SK-N-SH treated with all-trans-retinoic acid at 6 μM for 48 hours (cell line): ENCODE results near the gene MYH13.

Experiments
- ATAC-seq: fragments of 200-7000 bp; cut with Tn5 transposase; 3 replicates; pipeline ENCODE4 v1.9.1; 2020; ENCODE audit warnings: mild to moderate bottlenecking, moderate library complexity
- ARNTL ChIP-seq: fragments of 450-650 bp; formaldehyde crosslinking; IDR thresholded peaks from 2 replicates; pipeline ENCODE4 v1.5.0; 2020; ENCODE audit warnings: low read depth, mild to moderate bottlenecking, moderate library complexity, borderline replicate concordance
- BACH2 ChIP-seq: fragments of 250-450 bp; sonication (Bioruptor Pico); IDR thresholded peaks from 2 replicates; pipeline ENCODE4 v1.9.0; 2021; ENCODE audit warnings: mild to moderate bottlenecking, borderline replicate concordance
- CREB5 ChIP-seq: fragments of 250-450 bp; sonication (Bioruptor Pico); IDR thresholded peaks from 2 replicates; pipeline ENCODE4 v1.5.1; 2020; ENCODE audit warnings: low read depth, mild to moderate bottlenecking, moderate library complexity
- CSDC2 ChIP-seq: fragments of 250-450 bp; sonication (Bioruptor Pico); IDR thresholded peaks from 2 replicates; pipeline ENCODE4 v1.5.0; 2020; ENCODE audit warnings: mild to moderate bottlenecking, moderate library complexity
- ESRRG ChIP-seq: fragments of 250-450 bp; sonication (Bioruptor Pico); IDR thresholded peaks from 2 replicates; pipeline ENCODE4 v1.6.1; 2021; ENCODE audit warnings: mild to moderate bottlenecking
- GLIS3 ChIP-seq: fragments of 250-450 bp; sonication (Bioruptor Pico); IDR thresholded peaks from 2 replicates; pipeline ENCODE4 v1.5.0; 2020; ENCODE audit warnings: mild to moderate bottlenecking, moderate library complexity
- ISL1 ChIP-seq: fragments of 250-450 bp; sonication (Bioruptor Pico); IDR thresholded peaks from 2 replicates; pipeline ENCODE4 v2.1.2; 2022; ENCODE audit warnings: mild to moderate bottlenecking, moderate library complexity
- OSR1 ChIP-seq: fragments of 250-450 bp; sonication (Bioruptor Pico); IDR thresholded peaks from 2 replicates; pipeline ENCODE4 v1.8.0; 2022; ENCODE audit warnings: moderate library complexity, mild to moderate bottlenecking, inconsistent platforms
- PPARA ChIP-seq: fragments of 250-450 bp; sonication (Bioruptor Pico); IDR thresholded peaks from 2 replicates; pipeline ENCODE4 v1.5.0; 2020; ENCODE audit warnings: mild to moderate bottlenecking, borderline replicate concordance
- RARB ChIP-seq: fragments of 250-450 bp; sonication (Bioruptor Pico); IDR thresholded peaks from 2 replicates; pipeline ENCODE4 v1.8.0; 2021; ENCODE audit warnings: mild to moderate bottlenecking, moderate library complexity
- SNAI2 ChIP-seq: fragments of 250-450 bp; sonication (Bioruptor Pico); IDR thresholded peaks from 2 replicates; pipeline ENCODE4 v1.5.0; 2020; ENCODE audit warnings: mild to moderate bottlenecking, moderate library complexity
- TCF4 ChIP-seq: fragments of 250-450 bp; sonication (Bioruptor Pico); IDR thresholded peaks from 2 replicates; pipeline ENCODE4 v1.8.0; 2021; ENCODE audit warnings: mild to moderate bottlenecking, moderate library complexity, borderline replicate concordance
- TOX ChIP-seq: fragments of 250-450 bp; sonication (Bioruptor Pico); IDR thresholded peaks from 2 replicates; pipeline ENCODE4 v1.8.0; 2021; ENCODE audit warnings: mild to moderate bottlenecking, moderate library complexity, borderline replicate concordance
- ZC3H10 ChIP-seq: fragments of 250-450 bp; sonication (Bioruptor Pico); IDR thresholded peaks from 2 replicates; pipeline ENCODE4 v1.5.1; 2021; ENCODE audit warnings: mild to moderate bottlenecking, moderate library complexity
- ZFP3 ChIP-seq: fragments of 250-450 bp; sonication (Bioruptor Pico); IDR thresholded peaks from 2 replicates; pipeline ENCODE4 v1.5.0; 2020; ENCODE audit warnings: mild to moderate bottlenecking, moderate library complexity
- ZNF565 ChIP-seq: fragments of 450-650 bp; formaldehyde crosslinking; conservative IDR thresholded peaks from 2 replicates; pipeline ENCODE4 v1.5.0; 2020; ENCODE audit warnings: low read depth, mild to moderate bottlenecking, moderate library complexity
- ZNF70 ChIP-seq: fragments of 450-650 bp; formaldehyde crosslinking; IDR thresholded peaks from 2 replicates; pipeline ENCODE4 v1.5.0; 2020; ENCODE audit warnings: mild to moderate bottlenecking, moderate library complexity
- ZNF8 ChIP-seq: fragments of 450-650 bp; formaldehyde crosslinking; IDR thresholded peaks from 2 replicates; pipeline ENCODE4 v1.5.0; 2020; ENCODE audit warnings: mild to moderate bottlenecking, moderate library complexity
- TF ChIP-seq, protein P1 (sequence below): fragments of 250-450 bp; sonication (Bioruptor Pico); IDR thresholded peaks from 2 replicates; pipeline ENCODE4 v1.5.0; 2020; ENCODE audit warnings: mild to moderate bottlenecking, moderate library complexity
- TF ChIP-seq, protein P2 (sequence below): fragments of 250-450 bp; sonication (Bioruptor Pico); IDR thresholded peaks from 2 replicates; pipeline ENCODE4 v1.5.1; 2021; ENCODE audit warnings: mild to moderate bottlenecking, moderate library complexity
- TF ChIP-seq, protein P3 (sequence below): fragments of 250-450 bp; sonication (Bioruptor Pico); IDR thresholded peaks from 2 replicates; pipeline ENCODE4 v1.8.0; 2020; ENCODE audit warnings: mild to moderate bottlenecking, moderate library complexity, borderline replicate concordance

The MYH13 gene

GRCh38 chr17:10323812-10324610 is 48.8 kb downstream of the MYH13 start:
- no peak for TF ChIP-seq RARB (CRISPR knock-in tag)
- no peak for TF ChIP-seq OSR1
- no peak for TF ChIP-seq ZNF70
- TF ChIP-seq, protein P1, sequence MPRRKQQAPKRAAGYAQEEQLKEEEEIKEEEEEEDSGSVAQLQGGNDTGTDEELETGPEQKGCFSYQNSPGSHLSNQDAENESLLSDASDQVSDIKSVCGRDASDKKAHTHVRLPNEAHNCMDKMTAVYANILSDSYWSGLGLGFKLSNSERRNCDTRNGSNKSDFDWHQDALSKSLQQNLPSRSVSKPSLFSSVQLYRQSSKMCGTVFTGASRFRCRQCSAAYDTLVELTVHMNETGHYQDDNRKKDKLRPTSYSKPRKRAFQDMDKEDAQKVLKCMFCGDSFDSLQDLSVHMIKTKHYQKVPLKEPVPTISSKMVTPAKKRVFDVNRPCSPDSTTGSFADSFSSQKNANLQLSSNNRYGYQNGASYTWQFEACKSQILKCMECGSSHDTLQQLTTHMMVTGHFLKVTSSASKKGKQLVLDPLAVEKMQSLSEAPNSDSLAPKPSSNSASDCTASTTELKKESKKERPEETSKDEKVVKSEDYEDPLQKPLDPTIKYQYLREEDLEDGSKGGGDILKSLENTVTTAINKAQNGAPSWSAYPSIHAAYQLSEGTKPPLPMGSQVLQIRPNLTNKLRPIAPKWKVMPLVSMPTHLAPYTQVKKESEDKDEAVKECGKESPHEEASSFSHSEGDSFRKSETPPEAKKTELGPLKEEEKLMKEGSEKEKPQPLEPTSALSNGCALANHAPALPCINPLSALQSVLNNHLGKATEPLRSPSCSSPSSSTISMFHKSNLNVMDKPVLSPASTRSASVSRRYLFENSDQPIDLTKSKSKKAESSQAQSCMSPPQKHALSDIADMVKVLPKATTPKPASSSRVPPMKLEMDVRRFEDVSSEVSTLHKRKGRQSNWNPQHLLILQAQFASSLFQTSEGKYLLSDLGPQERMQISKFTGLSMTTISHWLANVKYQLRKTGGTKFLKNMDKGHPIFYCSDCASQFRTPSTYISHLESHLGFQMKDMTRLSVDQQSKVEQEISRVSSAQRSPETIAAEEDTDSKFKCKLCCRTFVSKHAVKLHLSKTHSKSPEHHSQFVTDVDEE (CRISPR knock-in tag): no peak
- no peak for TF ChIP-seq GLIS3 (CRISPR knock-in tag)
- TF ChIP-seq ISL1 (CRISPR knock-in tag): no peak
- TF ChIP-seq CREB5 (CRISPR knock-in tag): no peak
- TF ChIP-seq ZNF565 (CRISPR knock-in tag): no peak
- no peak for TF ChIP-seq SNAI2
- TF ChIP-seq, protein P2, sequence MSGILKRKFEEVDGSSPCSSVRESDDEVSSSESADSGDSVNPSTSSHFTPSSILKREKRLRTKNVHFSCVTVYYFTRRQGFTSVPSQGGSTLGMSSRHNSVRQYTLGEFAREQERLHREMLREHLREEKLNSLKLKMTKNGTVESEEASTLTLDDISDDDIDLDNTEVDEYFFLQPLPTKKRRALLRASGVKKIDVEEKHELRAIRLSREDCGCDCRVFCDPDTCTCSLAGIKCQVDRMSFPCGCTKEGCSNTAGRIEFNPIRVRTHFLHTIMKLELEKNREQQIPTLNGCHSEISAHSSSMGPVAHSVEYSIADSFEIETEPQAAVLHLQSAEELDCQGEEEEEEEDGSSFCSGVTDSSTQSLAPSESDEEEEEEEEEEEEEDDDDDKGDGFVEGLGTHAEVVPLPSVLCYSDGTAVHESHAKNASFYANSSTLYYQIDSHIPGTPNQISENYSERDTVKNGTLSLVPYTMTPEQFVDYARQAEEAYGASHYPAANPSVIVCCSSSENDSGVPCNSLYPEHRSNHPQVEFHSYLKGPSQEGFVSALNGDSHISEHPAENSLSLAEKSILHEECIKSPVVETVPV (CRISPR knock-in tag): no peak
- TF ChIP-seq BACH2 (CRISPR knock-in tag): no peak
- TF ChIP-seq, protein P3, sequence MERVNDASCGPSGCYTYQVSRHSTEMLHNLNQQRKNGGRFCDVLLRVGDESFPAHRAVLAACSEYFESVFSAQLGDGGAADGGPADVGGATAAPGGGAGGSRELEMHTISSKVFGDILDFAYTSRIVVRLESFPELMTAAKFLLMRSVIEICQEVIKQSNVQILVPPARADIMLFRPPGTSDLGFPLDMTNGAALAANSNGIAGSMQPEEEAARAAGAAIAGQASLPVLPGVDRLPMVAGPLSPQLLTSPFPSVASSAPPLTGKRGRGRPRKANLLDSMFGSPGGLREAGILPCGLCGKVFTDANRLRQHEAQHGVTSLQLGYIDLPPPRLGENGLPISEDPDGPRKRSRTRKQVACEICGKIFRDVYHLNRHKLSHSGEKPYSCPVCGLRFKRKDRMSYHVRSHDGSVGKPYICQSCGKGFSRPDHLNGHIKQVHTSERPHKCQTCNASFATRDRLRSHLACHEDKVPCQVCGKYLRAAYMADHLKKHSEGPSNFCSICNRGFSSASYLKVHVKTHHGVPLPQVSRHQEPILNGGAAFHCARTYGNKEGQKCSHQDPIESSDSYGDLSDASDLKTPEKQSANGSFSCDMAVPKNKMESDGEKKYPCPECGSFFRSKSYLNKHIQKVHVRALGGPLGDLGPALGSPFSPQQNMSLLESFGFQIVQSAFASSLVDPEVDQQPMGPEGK (CRISPR knock-in tag): no peak
- TF ChIP-seq ARNTL: no peak
- TF ChIP-seq TOX (CRISPR knock-in tag): no peak
- no peak for TF ChIP-seq ZNF8
- TF ChIP-seq PPARA: no peak
- TF ChIP-seq CSDC2 (CRISPR knock-in tag): no peak
- TF ChIP-seq ZC3H10 (CRISPR knock-in tag): no peak
- TF ChIP-seq TCF4 (CRISPR knock-in tag): no peak
- no peak for TF ChIP-seq ZFP3
- ATAC-seq: no peak

DNA sequence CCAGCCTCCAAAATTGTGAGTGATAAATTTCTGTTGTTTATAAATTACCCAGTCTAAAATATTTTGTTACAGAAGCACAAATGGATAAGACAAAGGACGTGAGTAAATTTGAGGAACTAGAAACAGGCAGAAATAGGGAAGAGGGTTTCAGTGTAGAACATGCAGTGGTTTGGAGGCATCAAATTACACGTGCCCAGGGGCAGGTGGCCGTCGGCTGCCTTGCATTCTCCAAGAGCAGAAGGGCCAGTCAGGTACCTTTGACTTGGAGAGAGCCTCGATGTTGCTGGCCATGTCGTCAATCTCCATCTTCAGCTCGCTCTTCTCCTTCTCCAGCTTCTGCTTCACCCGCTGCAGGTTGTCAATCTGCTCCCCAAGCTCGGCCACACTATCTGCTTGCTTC is 54.3 kb downstream of the MYH13 start:
- no peak for ATAC-seq
- TF ChIP-seq TOX (CRISPR knock-in tag) (no peak), CSDC2 (CRISPR knock-in tag) (no peak), ARNTL (no peak), PPARA (no peak), ZNF70 (no peak), RARB (CRISPR knock-in tag) (no peak), ISL1 (CRISPR knock-in tag) (no peak)

GRCh38 chr17:10317543-10317834 is 55.3 kb downstream of the MYH13 start:
- no peak for TF ChIP-seq BACH2 (CRISPR knock-in tag)
- no peak for TF ChIP-seq GLIS3 (CRISPR knock-in tag)
- ATAC-seq: no peak

DNA sequence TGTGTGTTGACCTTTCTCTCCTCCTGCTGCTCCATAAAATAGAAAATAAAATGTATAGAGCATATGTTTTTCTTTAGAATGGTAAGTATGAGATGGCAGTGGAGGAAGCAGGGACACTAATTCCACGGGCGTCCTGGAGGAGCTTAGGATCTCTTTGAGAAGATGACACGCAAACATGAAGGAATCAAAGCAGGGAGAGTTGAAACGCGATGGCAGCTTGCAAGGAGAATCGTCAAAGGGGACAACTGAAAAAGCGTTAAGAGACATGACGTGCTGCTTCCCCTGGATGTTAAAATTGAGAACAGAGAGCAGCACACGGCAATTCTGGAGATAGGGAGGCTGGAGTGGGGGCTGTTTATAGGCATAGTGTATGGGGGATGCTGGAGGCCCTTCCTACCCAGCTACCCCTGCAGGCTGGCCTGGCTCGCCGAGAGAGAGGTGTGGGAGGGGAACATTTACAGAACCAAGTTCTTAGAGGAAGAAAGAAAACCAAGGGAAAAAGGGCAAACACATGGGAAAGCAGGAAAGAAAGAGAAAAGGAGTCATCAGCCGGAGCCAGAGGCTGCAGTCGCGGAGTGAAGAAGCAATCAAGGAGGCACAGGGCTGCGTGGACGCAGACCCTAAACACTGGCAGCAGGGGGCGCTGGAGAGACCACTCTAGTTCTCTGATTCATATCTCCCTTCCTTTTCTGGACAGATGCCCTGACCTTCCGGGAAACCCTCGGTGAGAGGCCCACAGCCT is 55.8 kb downstream of the MYH13 start:
- ATAC-seq: peak; percentile 94
- TF ChIP-seq, protein P1 (CRISPR knock-in tag): no peak
- TF ChIP-seq RARB (CRISPR knock-in tag) (no peak), ESRRG (CRISPR knock-in tag) (no peak), ARNTL (no peak), BACH2 (CRISPR knock-in tag) (no peak), OSR1 (no peak)
- TF ChIP-seq, protein P2 (CRISPR knock-in tag): no peak
